ENCODE measurements around the gene MGAT4A.

The MGAT4A gene

DNA sequence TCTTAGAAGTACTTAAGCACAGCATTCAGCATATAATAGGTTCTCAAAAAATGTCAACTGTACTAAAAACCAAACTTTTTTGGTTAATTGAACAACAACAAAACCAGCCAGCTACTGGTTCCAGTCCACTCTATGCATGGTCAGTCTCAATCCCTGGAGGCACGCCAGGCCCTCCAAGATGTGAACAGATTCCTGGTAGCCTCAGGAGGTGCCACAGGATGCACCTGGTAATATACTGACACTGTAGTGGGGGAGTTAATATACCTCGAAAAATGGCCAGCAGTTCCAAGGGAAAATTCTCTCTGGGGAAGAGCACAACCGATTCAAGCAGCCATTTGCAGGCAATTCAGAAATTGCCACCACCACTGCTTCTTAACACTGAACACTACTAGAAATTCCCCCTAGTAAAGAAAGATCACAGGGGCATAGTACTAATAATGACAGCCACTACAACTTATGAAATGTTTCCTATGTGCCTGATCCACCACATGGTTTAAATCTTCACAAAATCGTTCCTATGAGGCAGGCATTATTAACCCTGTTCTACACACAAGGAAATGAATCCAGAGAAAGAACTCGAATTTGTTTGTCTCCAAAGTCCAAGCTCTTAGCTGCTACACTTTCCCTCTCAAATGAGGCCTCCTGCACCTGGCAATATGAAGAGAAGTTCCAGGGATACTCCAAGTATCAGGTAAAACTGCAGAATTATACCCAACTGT is 3.4 kb downstream of the MGAT4A start:
- H3K4me3 ChIP-seq (ENCODE audit: low read depth, low read length, poor library complexity, severe bottlenecking), result no peak overlapping the region
- no peaks in the 10 kb centered on the region for H3K9me2 ChIP-seq (ENCODE audit: low read depth, low read length)
- H3K27ac ChIP-seq (ENCODE audit: low read depth, low read length, poor library complexity, severe bottlenecking), result no peak overlapping the region
- no peak overlapping the region for H2AFZ ChIP-seq (ENCODE audit: low read length)
- no peaks in the 10 kb centered on the region for H3K79me2 ChIP-seq (ENCODE audit: insufficient read depth, low read length)
- H3K9ac ChIP-seq (ENCODE audit: low read length), result no peak overlapping the region
- H3F3A ChIP-seq (ENCODE audit: insufficient read depth, low read length), result no peaks in the 10 kb centered on the region
- H3K9me3 ChIP-seq (ENCODE audit: low read length), result no peaks in the 10 kb centered on the region
- H3K4me1 ChIP-seq (ENCODE audit: insufficient read depth, low read length, severe bottlenecking), result peaks cover 15% of the 10 kb centered on the region
- H3K27me3 ChIP-seq (ENCODE audit: insufficient read depth, low read length), result peaks cover 8% of the 10 kb centered on the region; the same call in 1 of the 2 replicates
- TF ChIP-seq, protein P1, sequence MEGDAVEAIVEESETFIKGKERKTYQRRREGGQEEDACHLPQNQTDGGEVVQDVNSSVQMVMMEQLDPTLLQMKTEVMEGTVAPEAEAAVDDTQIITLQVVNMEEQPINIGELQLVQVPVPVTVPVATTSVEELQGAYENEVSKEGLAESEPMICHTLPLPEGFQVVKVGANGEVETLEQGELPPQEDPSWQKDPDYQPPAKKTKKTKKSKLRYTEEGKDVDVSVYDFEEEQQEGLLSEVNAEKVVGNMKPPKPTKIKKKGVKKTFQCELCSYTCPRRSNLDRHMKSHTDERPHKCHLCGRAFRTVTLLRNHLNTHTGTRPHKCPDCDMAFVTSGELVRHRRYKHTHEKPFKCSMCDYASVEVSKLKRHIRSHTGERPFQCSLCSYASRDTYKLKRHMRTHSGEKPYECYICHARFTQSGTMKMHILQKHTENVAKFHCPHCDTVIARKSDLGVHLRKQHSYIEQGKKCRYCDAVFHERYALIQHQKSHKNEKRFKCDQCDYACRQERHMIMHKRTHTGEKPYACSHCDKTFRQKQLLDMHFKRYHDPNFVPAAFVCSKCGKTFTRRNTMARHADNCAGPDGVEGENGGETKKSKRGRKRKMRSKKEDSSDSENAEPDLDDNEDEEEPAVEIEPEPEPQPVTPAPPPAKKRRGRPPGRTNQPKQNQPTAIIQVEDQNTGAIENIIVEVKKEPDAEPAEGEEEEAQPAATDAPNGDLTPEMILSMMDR (IDR thresholded peaks at IDR 0.05; ENCODE audit: low read length), result no peak
- TF ChIP-seq EZH2 (IDR thresholded peaks at IDR 0.05; ENCODE audit: borderline replicate concordance, low read length), result no peak
- no peak overlapping the region for H3K4me2 ChIP-seq (ENCODE audit: low read length)
- H4K20me1 ChIP-seq (ENCODE audit: insufficient read depth, low read length), result no peaks in the 10 kb centered on the region
- no peaks in the 10 kb centered on the region; the same call in 1 of the 2 replicates for H3K36me3 ChIP-seq (ENCODE audit: insufficient read depth, low read length)

DNA sequence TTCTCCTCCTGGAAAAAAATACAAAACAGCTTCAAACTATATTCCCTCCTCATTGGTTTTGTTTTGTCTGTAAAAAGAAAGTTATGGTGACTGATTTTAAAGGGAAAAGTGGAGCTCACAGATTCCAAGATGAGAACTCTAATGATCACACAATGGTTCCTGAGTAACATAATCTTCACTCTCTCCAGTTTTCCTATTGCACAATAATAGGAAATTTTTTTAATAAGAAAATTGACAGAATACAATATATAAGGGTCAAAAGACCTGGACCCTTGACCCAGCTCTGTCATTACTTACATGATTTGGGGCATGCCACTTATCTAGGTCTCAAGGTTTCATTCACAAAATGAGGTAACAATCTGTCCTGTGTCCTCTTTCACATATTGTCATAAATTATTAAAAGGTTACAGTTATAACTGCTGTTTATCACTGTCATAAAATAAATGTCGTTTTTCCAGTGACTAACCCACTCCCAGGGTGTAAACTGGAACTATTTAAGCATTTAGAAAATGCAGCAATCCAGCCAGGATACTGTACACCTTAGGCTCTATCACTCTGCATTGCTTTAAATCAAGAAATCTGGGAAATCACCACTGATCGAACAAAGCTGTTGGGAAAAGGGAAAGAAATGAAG is 4.1 kb downstream of the MGAT4A start:
- Histone ChIP-seq H3K4me1 (ENCODE audit: insufficient read depth, low read length, severe bottlenecking) (peaks cover 15% of the 10 kb centered on the region), H3K9me3 (ENCODE audit: low read length) (no peaks in the 10 kb centered on the region), H3K4me2 (ENCODE audit: low read length) (no peak overlapping the region), H3K9me2 (ENCODE audit: low read depth, low read length) (no peaks in the 10 kb centered on the region), H3K4me3 (ENCODE audit: low read depth, low read length, poor library complexity, severe bottlenecking) (no peak overlapping the region), H3K27me3 (ENCODE audit: insufficient read depth, low read length) (0 out of 2 replicates have a peak, but pooled peaks cover 2% of the 10 kb centered on the region), H2AFZ (ENCODE audit: low read length) (no peak overlapping the region), H4K20me1 (ENCODE audit: insufficient read depth, low read length) (no peaks in the 10 kb centered on the region), H3K27ac (ENCODE audit: low read depth, low read length, poor library complexity, severe bottlenecking) (no peak overlapping the region), H3K79me2 (ENCODE audit: insufficient read depth, low read length) (no peaks in the 10 kb centered on the region), H3K9ac (ENCODE audit: low read length) (no peak overlapping the region), H3K36me3 (ENCODE audit: insufficient read depth, low read length) (no peaks in the 10 kb centered on the region), H3F3A (ENCODE audit: insufficient read depth, low read length) (no peaks in the 10 kb centered on the region)
- TF ChIP-seq, protein P1 (IDR thresholded peaks at IDR 0.05; ENCODE audit: low read length), result no peak
- TF ChIP-seq EZH2 (IDR thresholded peaks at IDR 0.05; ENCODE audit: borderline replicate concordance, low read length), result no peak

DNA sequence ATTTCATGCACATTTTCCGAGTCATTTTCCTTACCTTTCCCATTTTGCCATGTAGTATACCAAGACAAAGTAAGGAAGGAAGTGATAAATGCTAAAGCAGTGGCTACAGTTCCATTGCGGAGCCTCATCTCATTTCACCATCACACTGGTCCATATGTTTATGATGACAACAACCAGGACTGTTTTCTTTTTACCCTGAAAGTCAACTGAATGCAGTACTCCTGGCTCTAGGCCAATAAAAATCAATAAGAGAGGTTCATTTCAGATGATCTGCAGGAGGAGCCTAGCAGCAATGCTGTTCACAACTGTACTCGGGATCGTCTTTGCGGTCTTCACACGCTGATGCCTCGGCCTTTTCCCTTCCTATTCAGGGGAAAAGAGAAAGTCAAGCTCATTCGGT is 4.7 kb downstream of the MGAT4A start:
- Histone ChIP-seq H3K9ac (ENCODE audit: low read length) (no peak overlapping the region), H3K36me3 (ENCODE audit: insufficient read depth, low read length) (no peaks in the 10 kb centered on the region), H3K79me2 (ENCODE audit: insufficient read depth, low read length) (no peaks in the 10 kb centered on the region), H4K20me1 (ENCODE audit: insufficient read depth, low read length) (no peaks in the 10 kb centered on the region), H3K9me2 (ENCODE audit: low read depth, low read length) (no peaks in the 10 kb centered on the region), H3K27me3 (ENCODE audit: insufficient read depth, low read length) (no peaks in the 10 kb centered on the region), H3K4me1 (ENCODE audit: insufficient read depth, low read length, severe bottlenecking) (peaks cover 9% of the 10 kb centered on the region), H2AFZ (ENCODE audit: low read length) (no peak overlapping the region), H3K27ac (ENCODE audit: low read depth, low read length, poor library complexity, severe bottlenecking) (no peak overlapping the region), H3K4me3 (ENCODE audit: low read depth, low read length, poor library complexity, severe bottlenecking) (no peak overlapping the region), H3K4me2 (ENCODE audit: low read length) (no peak overlapping the region), H3K9me3 (ENCODE audit: low read length) (no peaks in the 10 kb centered on the region), H3F3A (ENCODE audit: insufficient read depth, low read length) (no peaks in the 10 kb centered on the region)
- no peak for TF ChIP-seq EZH2 (IDR thresholded peaks at IDR 0.05; ENCODE audit: borderline replicate concordance, low read length)
- TF ChIP-seq, protein P1 (IDR thresholded peaks at IDR 0.05; ENCODE audit: low read length), result no peak
